DND-41 (cell line): ENCODE results near the gene KIF25.

ENCODE experiments used
- EZH2 ChIP-seq: IDR thresholded peaks from 3 replicates; pipeline ENCODE4 v1.6.1; 2012; ENCODE audit warnings: borderline replicate concordance, low read depth, mild to moderate bottlenecking, moderate library complexity, low read length, inconsistent platforms; ENCODE audit not compliant: severe bottlenecking
- TF ChIP-seq, protein P1 (sequence below): IDR thresholded peaks from 2 replicates; pipeline ENCODE4 v1.5.1; 2012; ENCODE audit warnings: borderline replicate concordance, low read length, moderate library complexity, mild to moderate bottlenecking; ENCODE audit not compliant: poor library complexity, severe bottlenecking; ENCODE audit errors: extremely low read depth

DNA sequence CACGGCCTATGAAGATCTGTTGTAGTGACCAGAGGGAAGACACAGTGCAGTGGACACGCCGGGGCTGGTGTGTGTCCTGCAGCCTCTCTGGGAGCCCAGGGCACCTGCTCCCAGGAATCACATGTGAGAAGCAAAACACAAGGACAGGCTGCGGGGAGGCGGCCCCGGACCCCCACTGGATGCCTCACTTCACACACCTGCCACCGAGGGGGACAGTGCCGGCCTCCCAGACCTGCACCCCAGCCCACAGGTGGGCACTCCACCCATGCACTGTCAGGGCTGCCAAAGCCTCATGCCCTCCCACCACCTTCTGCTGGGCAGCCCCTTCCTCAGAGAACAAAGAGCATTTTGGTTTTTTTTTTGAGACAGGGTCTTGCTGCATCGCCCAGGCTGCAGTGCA, 54.2 kb downstream of the KIF25 start:
- TF ChIP-seq, protein P1, sequence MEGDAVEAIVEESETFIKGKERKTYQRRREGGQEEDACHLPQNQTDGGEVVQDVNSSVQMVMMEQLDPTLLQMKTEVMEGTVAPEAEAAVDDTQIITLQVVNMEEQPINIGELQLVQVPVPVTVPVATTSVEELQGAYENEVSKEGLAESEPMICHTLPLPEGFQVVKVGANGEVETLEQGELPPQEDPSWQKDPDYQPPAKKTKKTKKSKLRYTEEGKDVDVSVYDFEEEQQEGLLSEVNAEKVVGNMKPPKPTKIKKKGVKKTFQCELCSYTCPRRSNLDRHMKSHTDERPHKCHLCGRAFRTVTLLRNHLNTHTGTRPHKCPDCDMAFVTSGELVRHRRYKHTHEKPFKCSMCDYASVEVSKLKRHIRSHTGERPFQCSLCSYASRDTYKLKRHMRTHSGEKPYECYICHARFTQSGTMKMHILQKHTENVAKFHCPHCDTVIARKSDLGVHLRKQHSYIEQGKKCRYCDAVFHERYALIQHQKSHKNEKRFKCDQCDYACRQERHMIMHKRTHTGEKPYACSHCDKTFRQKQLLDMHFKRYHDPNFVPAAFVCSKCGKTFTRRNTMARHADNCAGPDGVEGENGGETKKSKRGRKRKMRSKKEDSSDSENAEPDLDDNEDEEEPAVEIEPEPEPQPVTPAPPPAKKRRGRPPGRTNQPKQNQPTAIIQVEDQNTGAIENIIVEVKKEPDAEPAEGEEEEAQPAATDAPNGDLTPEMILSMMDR, result no peak
- TF ChIP-seq EZH2, result no peak
